OCI-LY3 (cell line): Measurements from ENCODE around the gene CFAP46.

Source experiments
- H2AFZ ChIP-seq: fragments of 200-600, 300-600 bp; shearing (Covaris generic); 2 replicates; pipeline ENCODE4 v1.6.0; 2014; ENCODE audit warnings: antibody characterized with exemption, low read depth, low read length
- H3K27ac ChIP-seq: fragments of 200-600, 300-600 bp; sonication (generic); 2 replicates; pipeline ENCODE4 v1.5.1; 2014; ENCODE audit warnings: mild to moderate bottlenecking, low read length, moderate library complexity, mixed read lengths
- H3K27me3 ChIP-seq: fragments of 200-600, 300-600 bp; sonication (generic); 2 replicates; pipeline ENCODE4 v1.6.1; 2014; ENCODE audit warnings: low read depth, low read length, mixed read lengths
- H3K36me3 ChIP-seq: fragments of 200-600, 300-600 bp; sonication (generic); replicated peaks from 2 replicates; pipeline ENCODE3; 2014; ENCODE audit warnings: low read depth, low read length, mixed read lengths
- H3K4me1 ChIP-seq: fragments of 300-600, 200-600 bp; sonication (generic); 2 replicates; pipeline ENCODE4 v1.6.1; 2014; ENCODE audit warnings: low read length, mixed read lengths
- H3K4me2 ChIP-seq: fragments of 200-600, 300-600 bp; sonication (generic); 2 replicates; pipeline ENCODE4 v1.6.1; 2014; ENCODE audit warnings: low read length, mixed read lengths
- H3K4me3 ChIP-seq: fragments of 300-600, 200-600 bp; sonication (generic); 2 replicates; pipeline ENCODE4 v1.5.1; 2014; ENCODE audit warnings: antibody characterized with exemption, mild to moderate bottlenecking, low read length, moderate library complexity
- H3K79me2 ChIP-seq: fragments of 300-600, 200-600 bp; shearing (Covaris generic); 2 replicates; pipeline ENCODE4 v1.6.1; 2014; ENCODE audit warnings: mild to moderate bottlenecking, low read length, mixed read lengths
- H3K9ac ChIP-seq: fragments of 300-600, 200-600 bp; shearing (Covaris generic); 2 replicates; pipeline ENCODE4 v1.6.0; 2014; ENCODE audit warnings: mild to moderate bottlenecking, low read length, moderate library complexity
- H3K9me3 ChIP-seq: fragments of 200-600, 300-600 bp; shearing (Covaris generic); 2 replicates; pipeline ENCODE4 v1.6.1; 2014; ENCODE audit warnings: low read length, mixed read lengths; ENCODE audit not compliant: insufficient read depth
- H4K20me1 ChIP-seq: fragments of 200-600, 300-600 bp; sonication (generic); 2 replicates; pipeline ENCODE4 v1.6.1; 2016; ENCODE audit warnings: low read length, mixed read lengths; ENCODE audit not compliant: insufficient read depth
- CTCF ChIP-seq: fragments of 200-600, 300-600 bp; sonication (generic); IDR thresholded peaks from 2 replicates; pipeline ENCODE4 v1.5.1; 2014; ENCODE audit warnings: antibody characterized with exemption, low read length, low read depth
- EZH2phosphoT487 ChIP-seq: fragments of 200-600 bp; shearing (Covaris generic); IDR thresholded peaks from 2 replicates; pipeline ENCODE4 v1.6.1; 2018; ENCODE audit warnings: antibody characterized with exemption, mixed run types, low read depth

The CFAP46 gene

GRCh38 chr10:132963430-132963960 lies 21.1 kb upstream of the CFAP46 start:
- TF ChIP-seq CTCF = no peak
- no peak for TF ChIP-seq EZH2phosphoT487

DNA sequence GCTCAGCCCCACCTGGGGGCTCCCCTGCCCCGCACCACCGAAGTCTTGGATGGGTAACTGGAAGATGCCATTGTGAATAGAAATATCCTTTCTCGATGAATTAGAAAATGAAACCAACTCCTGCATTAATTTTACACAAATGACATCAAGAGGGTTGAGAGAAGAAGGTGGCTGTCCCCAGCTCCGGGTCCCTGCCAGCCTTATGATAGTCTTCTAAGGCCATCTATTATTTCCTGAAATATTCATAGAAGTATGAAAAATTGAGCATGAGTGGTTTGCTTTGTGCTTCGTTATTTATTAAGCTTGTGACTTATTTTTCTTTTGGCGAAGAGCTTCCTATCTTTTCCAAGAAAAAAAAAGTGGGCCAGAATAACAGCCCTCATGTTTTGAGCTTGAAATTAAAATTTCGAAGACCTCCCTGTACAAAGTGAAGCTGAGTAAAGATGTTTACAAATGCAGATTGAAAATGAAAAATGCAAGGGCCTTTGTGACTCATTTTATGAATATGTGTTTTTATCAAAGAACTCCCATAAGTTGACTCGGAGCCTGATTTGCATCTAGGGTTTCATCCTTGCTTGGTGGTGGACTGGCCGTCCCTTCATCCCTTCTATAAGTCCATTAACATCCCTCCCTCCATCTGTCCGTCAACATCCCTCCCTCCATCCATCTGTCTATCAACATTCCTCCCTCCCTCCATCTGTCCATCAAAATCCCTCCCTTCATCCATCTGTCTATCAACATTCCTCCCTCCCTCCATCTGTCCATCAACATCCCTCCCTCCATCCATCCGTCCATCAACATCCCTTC lies 20.5 kb upstream of the CFAP46 start:
- H3K36me3 ChIP-seq = no peaks in the 10 kb centered on the region
- H3K27me3 ChIP-seq = no peaks in the 10 kb centered on the region
- no peak overlapping the region for H3K9ac ChIP-seq
- H3K4me1 ChIP-seq = peaks cover 12% of the 10 kb centered on the region
- H3K4me2 ChIP-seq = peak overlapping the region; percentile 64
- H3K79me2 ChIP-seq = no peaks in the 10 kb centered on the region
- H4K20me1 ChIP-seq = no peaks in the 10 kb centered on the region
- peak overlapping the region; percentile 65 for H3K4me3 ChIP-seq
- TF ChIP-seq CTCF (no peak), EZH2phosphoT487 (no peak)
- no peak overlapping the region for H2AFZ ChIP-seq
- H3K9me3 ChIP-seq = no peaks in the 10 kb centered on the region
- H3K27ac ChIP-seq = peak overlapping the region; percentile 12; the same call in 1 of the 2 replicates

More at GRCh38 chr10:132963430-132963960, 21.1 kb upstream of the CFAP46 start:
- H3K9ac ChIP-seq = no peak overlapping the region
- H3K79me2 ChIP-seq = no peaks in the 10 kb centered on the region
- H3K36me3 ChIP-seq = no peaks in the 10 kb centered on the region
- no peak overlapping the region for H2AFZ ChIP-seq
- no peak overlapping the region for H3K4me3 ChIP-seq
- no peak overlapping the region for H3K27ac ChIP-seq
- H4K20me1 ChIP-seq = no peaks in the 10 kb centered on the region
- H3K4me1 ChIP-seq = peaks cover 12% of the 10 kb centered on the region
- H3K9me3 ChIP-seq = no peaks in the 10 kb centered on the region
- H3K27me3 ChIP-seq = no peaks in the 10 kb centered on the region
- H3K4me2 ChIP-seq = no peak overlapping the region

DNA sequence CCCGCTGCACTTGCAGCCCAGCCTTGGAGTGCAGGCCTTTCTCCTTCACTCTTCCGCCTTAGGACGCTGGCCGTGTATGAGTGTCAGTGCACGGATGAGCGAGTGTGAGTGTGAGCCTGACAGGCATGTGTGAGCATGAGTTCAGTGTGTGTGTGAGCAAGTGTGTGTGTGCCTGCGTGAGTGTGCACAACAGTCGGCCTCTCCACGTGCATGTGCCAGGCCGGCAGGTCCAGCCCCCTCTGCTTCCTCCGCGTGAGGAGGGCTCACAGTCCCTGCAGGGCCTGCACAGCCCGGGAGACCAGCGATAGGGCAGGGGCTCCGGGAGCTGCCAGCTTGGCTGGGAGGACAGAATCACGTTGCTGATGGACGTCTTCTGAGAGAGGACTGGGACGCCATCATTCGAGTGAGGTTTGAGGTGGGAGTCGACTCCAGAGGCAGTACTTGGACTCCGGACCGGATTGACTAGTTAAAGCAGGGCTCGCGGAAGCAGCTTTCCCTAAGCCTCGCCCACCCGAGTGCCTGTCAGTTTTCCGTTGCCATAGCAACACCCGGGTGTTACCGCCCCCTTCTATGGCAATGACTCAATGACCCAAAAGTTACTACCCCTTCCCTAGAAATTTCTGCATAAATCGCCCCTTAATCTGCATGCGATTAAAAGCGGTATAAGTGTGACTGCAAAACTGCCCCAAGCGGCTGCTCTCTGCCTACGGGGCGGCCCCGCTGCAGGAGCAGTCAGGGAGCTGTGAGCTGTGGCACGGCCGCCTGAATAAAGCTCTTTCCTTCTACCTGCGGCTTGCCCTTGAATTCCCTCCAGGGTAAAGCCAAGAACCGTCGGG lies 19.6 kb upstream of the CFAP46 start:
- Histone ChIP-seq H3K27me3 (no peaks in the 10 kb centered on the region), H3K79me2 (no peaks in the 10 kb centered on the region), H4K20me1 (no peaks in the 10 kb centered on the region), H3K36me3 (no peaks in the 10 kb centered on the region), H3K9me3 (no peaks in the 10 kb centered on the region), H3K4me1 (peaks cover 12% of the 10 kb centered on the region), H3K27ac (peak overlapping the region; percentile 12; the same call in 1 of the 2 replicates), H2AFZ (no peak overlapping the region), H3K9ac (no peak overlapping the region), H3K4me3 (peak overlapping the region; percentile 65), H3K4me2 (peak overlapping the region; percentile 64)
- TF ChIP-seq EZH2phosphoT487 (no peak), CTCF (no peak)

- H3K4me3 ChIP-seq = no peak overlapping the region
- H3K79me2 ChIP-seq = no peaks in the 10 kb centered on the region
- TF ChIP-seq EZH2phosphoT487 (no peak), CTCF (no peak)
- H3K27ac ChIP-seq = no peak overlapping the region
- no peaks in the 10 kb centered on the region for H3K9me3 ChIP-seq
- no peak overlapping the region; the same call in 1 of the 2 replicates for H3K4me2 ChIP-seq
- H3K27me3 ChIP-seq = no peaks in the 10 kb centered on the region
- H3K9ac ChIP-seq = no peak overlapping the region
- H3K4me1 ChIP-seq = peaks cover 12% of the 10 kb centered on the region
- H4K20me1 ChIP-seq = no peaks in the 10 kb centered on the region
- no peaks in the 10 kb centered on the region for H3K36me3 ChIP-seq
- no peak overlapping the region for H2AFZ ChIP-seq
Measured at GRCh38 chr10:132961420-132961786, 19.0 kb upstream of the CFAP46 start.
